HUES48 (cell line): ENCODE data around the gene PI4K2B.
"Not testable (repeated sequence)": the region's sequence is repeated elsewhere in the genome, so short reads cannot be mapped to it uniquely, and the experiment has no call there.

Source experiments
- H3K27ac ChIP-seq: one replicate; pipeline ENCODE4 v1.7.0; 2013; ENCODE audit warnings: low read depth, low read length, inconsistent platforms
- H3K27me3 ChIP-seq: 2 replicates; pipeline ENCODE4 v1.6.1; 2013; ENCODE audit warnings: mild to moderate bottlenecking, low read length; ENCODE audit not compliant: control insufficient read depth, insufficient read depth
- H3K36me3 ChIP-seq: 2 replicates; pipeline ENCODE4 v1.6.1; 2013; ENCODE audit warnings: low read length; ENCODE audit not compliant: control insufficient read depth, insufficient read depth
- H3K4me1 ChIP-seq: 2 replicates; pipeline ENCODE4 v1.6.1; 2013; ENCODE audit warnings: mild to moderate bottlenecking, low read length; ENCODE audit not compliant: control insufficient read depth, insufficient read depth
- H3K4me3 ChIP-seq: 2 replicates; pipeline ENCODE4 v1.5.1; 2013; ENCODE audit warnings: mild to moderate bottlenecking, low read depth, low read length
- H3K9ac ChIP-seq: 2 replicates; pipeline ENCODE4 v1.6.1; 2013; ENCODE audit warnings: mild to moderate bottlenecking, low read depth, low read length, moderate library complexity
- H3K9me3 ChIP-seq: 2 replicates; pipeline ENCODE4 v1.6.1; 2013; ENCODE audit warnings: low read length; ENCODE audit not compliant: control insufficient read depth, insufficient read depth

PI4K2B gene

GRCh38 chr4:25321703-25322102, 87.9 kb downstream of the PI4K2B start:
- no peak overlapping the region for H3K27ac ChIP-seq
- no peaks in the 10 kb centered on the region for H3K27me3 ChIP-seq
- no peaks in the 10 kb centered on the region for H3K9me3 ChIP-seq
- H3K4me1 ChIP-seq: peaks cover 10% of the 10 kb centered on the region; the same call in 1 of the 2 replicates
- H3K9ac ChIP-seq: no peak overlapping the region
- H3K36me3 ChIP-seq: 0 out of 2 replicates have a peak, but pooled peaks cover 2% of the 10 kb centered on the region
- H3K4me3 ChIP-seq: no peak overlapping the region

GRCh38 chr4:25328463-25328862, 94.6 kb downstream of the PI4K2B start:
- not testable (repeated sequence) for H3K36me3 ChIP-seq, H3K4me3 ChIP-seq, H3K9me3 ChIP-seq, H3K27ac ChIP-seq, H3K4me1 ChIP-seq, H3K27me3 ChIP-seq, H3K9ac ChIP-seq
